GM18907 (cell line): ENCODE results near the gene EGFL7.

Source experiments
- ATAC-seq: cut with Tn5 transposase; IDR thresholded peaks from one replicate; pipeline ENCODE4 v1.9.1; 2021; ENCODE audit warnings: mild to moderate bottlenecking, moderate library complexity; ENCODE audit not compliant: unreplicated experiment

EGFL7 gene

DNA sequence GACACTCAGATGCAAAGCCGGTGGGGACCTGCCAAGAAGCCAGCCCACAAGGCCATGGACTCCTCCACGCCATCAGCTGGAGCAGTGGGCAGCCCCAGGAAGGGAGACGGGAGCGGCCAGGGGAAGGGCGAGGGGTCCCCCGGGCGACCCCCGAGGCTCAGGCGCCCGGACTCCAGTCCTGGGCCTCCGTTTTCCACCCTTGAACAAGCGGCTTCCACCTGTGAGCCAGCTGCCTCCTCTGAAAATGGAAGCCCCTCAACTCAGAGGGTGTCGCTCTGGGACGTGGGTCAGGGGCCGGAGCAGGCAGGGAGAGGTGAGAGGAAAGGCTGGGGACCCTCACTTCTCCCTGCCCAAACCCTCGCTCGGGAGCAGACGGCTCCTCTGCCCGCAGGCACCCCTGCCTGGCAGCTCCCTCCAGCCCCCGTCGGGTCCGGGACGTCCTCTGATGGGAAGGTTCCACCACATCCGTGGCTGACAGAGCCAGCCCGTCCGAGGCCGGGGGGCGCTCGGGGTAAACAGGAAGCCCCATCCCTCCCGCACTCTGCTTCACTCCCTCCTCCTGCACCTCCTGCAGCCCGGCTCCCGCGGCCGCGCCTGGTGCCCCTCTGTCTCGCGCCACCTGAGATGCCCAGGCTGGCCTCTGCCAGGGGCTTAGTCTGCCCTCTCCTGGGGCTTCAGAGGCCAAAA is 3.7 kb upstream of the EGFL7 start:
- no peak for ATAC-seq

DNA sequence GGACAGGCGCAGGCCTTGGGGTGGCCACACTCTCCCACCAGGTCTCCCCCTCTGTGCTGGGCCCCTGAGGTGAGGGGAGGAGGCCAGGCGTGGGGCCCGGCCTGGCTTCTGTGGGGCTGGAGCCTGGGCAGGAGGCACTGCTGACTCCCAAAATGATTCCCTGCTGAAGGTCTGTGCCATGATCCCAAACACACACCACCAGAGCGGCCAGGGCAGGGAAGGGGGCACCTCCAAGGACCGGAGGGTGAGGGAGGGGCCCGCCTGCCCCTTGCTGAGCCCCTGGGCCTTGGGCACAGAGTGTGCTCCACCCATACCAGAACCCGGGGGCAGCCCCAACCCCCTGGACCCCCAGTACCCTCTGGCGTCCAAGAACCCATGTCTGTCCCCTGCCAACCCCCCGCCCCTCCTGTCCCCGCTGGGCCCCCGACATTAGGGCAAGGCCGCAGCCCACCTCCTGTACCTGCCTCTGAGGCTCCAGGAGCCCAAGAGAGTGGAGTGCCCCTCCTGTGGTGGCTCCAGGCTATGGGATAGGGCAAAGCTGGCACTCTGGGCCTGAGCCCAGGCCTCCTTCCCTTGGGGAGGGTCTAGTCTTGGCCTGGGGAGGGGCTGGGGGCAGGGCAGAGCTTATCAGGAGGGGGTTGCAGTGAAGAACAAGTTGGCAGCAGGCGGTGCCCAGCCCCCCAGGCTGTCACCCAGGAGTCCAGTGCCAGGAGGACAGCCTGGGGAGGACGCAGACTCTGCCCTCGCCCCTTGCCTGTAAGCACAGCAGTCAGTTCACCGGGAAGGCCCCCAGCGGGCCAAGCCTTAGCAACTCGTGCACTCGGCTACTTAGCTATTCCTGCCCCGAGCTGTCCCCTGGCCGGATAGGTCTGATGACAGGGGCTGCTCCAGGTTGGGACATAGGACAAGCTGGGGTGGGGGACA is 2.6 kb upstream of the EGFL7 start:
- no peak for ATAC-seq

DNA sequence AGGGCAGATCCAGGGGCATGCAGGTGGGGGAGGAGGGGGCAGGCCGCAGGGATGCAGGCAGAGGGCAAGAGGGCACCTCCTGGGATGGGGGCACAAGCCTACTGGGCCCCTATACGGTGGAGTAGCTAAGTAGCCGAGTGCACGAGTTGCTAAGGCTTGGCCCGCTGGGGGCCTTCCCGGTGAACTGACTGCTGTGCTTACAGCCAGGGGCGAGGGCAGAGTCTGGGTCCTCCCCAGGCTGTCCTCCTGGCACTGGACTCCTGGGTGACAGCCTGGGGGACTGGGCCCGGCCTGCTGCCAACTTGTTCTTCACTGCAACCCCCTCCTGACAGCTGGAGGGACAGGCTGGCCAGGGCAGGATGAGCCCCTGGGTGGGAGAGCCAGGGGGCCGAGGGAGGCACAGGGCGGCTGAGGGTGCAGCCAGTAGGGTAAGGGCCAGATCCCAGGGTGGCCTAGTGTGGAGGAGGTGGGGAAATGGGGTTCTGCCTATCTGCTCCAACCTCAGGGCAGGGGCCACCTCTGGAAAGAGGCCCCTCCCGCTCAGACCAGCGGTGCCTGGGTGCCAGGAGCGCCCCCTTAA is 1.7 kb upstream of the EGFL7 start:
- ATAC-seq: no peak

DNA sequence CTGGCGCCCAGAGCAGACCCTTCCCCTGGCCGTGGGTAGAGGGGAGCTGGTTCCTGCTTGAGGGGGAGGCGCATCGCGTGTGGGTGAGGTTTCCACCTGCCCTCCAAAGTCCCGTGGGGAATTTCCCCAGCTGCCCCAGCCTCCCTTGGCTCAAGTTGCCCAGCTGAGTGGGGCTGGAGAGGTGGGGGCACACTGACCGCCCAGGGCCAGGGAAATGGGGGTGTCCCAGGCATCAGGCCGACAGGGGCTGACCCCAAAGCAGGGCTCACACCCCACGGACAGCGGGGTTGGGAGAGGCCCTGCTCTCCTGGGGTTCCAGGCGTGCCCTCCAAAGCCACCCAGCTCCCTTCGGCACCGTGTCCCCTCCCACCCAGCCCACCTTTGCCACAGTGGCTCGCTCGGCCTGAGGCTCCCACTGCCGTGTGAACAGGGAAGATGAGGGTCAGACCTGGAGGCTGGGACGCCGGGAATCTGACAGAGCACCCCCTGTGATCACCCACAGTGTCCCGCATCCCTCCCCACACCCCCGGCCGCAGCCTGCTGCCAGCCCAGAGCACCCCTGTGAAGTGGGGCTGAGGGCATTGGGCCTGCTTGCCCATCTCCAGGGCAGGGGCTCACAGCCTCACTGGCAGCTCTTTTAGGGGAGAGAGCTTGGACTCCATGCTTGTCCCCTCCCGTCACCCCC is 933 bp upstream of the EGFL7 start:
- no peak for ATAC-seq

DNA sequence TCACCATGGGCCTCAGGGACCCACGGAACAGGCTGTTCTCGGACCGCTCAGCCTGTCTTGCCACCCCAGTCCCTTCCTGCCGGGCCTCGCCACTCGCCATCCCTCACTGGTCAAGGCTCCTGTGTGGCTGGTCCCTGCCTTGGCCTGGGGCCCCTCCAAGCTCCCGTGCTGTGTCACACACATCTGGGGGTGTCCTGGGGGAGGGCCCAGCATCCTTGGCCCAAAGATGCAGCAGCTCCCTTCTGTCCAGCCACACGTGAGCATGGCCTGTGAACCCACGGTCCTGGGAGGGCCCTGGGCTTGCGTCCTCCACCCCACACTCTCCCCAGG is 425 bp upstream of the EGFL7 start:
- ATAC-seq: no peak

DNA sequence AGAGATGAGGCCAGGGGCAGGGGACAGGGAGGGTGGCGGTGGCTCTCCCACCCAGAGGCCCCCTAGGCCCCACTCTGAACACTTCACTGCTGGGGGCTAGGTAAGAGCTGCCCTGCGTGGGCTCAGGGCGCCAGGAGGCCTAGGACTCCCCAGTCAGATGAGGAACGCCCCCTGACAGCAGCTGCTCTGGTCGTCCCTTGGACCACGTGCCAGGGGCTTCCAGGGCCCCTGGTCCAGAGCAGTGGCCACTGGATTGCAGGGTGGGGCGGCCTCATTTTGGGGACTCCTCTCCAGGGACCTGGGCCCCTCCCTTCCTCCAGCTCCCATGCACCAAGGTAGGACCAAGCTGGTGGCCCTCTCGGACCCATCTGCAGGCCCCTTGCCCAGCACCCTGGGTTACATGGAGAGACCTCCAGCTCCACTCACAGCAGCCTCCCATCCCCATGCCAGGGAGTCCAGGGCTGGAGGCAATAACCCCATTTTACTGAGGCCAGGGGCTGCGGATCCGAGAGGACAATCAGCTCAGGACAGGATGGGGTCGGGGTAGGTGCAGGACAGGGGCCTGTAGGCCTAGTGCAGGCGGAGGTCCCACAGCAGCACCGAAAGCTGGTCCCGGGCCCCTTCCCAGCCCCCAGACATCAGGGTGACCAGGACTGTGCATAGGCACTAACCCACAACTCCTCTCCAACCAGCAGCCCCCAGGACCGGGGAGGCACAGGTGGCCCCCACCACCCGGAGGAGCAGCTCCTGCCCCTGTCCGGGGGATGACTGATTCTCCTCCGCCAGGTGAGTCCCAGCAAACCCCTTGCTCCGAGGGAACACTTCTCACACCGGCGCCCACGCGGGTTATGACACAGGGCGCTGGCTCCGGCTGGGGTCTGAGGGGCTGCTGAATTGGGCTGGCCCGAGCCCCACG is 1.5 kb downstream of the EGFL7 start:
- no peak for ATAC-seq

DNA sequence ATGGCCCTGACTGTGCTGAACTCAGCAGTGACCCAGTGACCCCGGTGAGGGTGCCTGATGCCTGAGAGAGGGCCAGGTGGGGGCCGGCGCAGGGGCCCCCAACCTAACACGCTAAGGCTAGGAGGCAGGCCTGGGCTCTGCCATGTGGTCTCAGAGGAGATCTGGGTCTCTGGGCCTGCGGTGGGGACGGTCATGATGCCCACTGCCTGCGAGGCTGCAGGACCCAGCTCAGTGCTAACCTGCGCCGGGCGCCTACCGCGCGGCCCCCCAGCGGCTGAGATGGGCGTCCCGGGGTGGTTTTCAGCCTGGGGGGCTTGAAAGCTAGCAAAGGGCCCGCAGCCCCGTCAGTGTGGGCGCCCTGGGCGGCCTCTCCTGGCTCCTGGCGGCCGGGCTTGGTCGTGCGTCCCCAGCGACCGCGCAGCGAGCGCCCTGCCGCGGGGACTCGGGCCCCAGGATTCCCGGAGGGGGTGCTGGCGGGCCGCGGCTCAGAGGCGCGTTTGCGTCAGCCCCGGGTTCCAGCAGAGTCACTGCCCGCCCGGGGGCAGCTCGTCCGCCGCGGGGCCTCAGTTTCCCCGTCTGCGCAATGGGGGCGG is 2.5 kb downstream of the EGFL7 start:
- ATAC-seq: no peak

DNA sequence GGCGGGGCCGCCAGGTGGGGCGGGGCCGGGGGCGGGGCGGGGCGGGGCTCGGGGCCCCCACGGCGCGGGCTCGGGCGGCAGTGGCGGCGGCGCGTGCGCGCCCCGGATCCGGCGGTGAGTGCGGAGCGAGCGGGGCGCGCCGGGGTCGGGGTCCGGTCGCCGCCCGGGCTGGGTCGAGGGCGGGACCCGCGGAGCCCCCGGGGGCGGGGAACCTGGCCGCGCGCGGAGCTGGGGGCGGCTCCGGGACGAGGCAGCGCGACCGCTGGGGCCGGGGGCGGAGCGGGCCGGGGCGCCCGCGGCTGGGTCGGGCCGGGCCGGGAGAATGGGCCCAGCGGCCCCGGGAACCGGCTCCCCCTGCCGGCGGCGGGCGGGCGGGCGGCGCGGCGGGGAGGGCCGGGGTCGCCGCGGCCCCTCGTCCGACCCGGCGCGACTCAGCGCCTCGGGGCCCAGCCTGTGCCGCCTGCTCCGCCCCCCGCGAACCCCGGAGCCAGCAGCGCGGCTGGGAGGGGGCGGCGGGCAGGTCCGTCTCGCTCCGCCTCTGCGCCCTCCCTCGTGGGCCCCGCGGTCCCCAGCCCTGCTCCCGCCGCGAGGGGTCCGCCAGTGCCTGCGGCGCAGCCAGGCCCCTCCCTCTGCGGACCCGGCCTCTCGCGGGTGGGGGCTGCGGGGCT is 3.1 kb downstream of the EGFL7 start:
- ATAC-seq: no peak

DNA sequence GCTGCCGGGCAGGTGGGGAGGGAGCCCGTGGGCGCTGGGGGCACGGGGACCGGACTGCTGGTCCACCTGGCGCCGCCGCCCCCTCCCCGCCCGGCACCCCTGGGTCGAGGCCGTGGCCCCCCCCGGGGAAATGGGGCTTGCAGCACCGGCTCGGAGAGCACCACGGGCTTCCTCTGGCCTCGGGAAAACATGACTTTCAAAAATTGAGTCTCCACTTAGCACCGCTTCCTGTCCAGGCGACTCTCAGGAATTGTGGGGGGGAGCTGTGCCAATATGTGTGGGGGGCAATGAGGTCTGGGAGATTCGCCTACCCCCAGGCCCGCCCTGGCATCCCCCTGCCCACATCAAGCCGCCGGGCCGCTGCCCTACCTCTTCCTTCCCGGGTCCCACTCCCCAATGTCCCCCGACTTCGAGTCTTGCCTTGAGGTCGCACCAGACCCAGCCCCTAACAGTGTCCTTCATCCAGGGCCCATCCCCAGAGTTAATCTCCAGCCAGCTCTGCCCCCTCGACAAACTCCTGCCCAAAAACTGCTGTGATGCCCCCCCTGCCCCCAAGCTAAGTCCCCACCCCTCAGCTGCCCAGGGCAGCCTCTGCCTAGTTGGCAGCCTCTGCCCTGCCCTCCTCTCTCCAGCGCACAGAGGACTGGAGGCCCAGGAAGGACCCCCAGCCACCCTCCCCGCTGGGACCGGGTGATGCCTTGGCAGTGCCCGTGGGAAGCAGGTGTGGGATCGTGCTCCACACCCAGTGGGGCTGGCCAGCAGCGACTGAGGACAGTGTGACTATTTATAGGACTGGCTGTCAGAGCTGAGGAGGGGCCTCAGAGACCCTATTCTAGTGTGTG is 3.9 kb downstream of the EGFL7 start:
- ATAC-seq: no peak

DNA sequence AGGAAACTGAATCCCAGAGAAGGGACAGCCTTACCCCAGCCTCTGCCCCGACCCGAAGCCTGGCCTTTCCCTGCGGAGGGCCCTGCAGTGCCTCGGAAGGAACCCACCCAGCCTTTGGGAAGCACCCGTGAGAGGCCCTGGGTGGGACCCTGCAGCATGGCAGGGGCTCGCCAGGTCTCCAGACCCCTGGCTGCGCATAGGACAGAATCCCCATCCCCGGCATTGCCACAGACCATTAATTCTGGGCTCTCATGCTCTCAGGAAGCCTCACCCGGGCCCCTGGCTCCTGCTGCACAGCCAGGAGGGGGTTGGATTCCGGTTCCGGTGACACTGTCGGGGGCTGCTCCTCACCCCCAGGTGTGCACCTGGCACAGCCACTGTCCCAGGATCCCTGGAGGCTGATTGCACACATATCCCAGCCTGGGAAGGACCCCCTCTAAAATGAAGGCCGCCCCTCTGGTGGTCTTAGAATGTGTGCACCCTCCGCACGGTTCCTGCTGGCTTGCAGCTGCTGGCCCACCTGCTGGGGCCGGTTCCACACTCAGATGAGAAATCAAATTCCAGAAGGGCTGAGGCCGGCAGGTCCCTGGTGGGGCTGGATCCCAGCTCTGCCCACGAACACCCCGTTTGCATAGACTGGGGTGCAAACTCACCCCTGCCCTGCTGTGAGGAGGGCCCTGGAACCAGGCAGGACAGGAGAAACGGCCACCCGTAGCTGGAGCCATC is 4.7 kb downstream of the EGFL7 start:
- ATAC-seq: no peak

DNA sequence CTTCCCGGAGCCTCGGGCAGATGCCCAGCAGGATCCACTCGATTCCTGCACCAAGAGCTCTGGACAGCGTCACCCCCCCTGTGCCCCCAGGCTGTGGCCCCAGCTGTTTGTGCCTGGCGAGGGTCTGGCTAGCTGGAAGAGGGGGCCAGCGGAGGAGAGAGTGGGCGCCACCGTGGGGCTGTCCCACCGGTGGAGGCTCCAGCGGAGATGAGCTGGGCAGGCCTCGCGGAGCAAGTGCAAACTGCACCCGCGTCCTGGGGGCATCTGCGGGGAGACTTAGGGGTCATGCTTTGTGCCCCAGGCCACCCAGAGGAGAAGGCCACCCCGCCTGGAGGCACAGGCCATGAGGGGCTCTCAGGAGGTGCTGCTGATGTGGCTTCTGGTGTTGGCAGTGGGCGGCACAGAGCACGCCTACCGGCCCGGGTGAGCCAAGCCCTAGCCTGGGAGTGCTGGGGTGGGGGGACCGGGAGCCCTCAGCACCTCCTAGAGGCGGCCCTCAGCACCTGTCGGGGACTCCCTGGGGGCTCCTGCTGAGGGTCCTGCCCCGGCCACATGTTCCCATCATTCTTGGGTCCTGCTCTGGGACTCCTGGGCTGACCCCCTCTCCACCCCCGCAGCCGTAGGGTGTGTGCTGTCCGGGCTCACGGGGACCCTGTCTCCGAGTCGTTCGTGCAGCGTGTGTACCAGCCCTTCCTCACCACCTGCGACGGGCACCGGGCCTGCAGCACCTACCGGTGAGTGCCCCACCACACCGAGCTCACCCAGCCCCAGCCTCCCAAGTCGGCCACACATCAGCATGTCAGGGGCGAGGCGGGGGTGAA is 5.4 kb downstream of the EGFL7 start:
- ATAC-seq: no peak

DNA sequence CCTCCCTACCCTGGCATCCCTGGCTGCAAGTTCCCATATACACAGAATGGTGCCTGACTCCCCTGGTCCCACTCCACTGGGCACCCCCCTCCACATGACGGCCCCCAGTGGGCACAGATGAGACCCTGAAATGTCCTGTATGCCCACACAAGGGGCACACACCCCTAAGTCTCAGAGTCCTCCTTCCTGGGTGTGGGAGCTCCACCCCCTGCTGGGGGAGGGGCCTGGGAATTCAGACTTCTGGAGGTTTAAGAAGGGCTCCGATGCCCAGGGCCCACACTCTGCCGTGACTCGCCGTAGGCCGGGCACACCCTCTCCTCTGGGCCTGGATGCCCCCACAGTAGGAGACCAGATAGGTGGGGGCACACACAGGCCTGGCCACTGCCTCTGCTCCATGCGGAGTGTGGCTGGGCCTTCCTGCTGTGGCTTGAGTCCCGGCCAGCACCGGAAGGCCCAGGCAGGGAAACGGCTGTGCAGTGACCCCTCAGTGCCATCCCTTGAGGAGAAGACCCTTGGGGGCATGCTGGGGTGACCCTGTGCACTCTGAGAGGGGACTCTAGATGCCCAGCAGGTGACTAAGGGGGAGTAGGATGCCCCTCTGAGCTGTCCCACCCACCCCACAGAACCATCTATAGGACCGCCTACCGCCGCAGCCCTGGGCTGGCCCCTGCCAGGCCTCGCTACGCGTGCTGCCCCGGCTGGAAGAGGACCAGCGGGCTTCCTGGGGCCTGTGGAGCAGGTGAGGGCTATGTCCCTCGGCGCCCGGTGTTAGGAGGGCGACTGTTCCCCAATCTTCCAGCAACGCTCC is 6.5 kb downstream of the EGFL7 start:
- no peak for ATAC-seq

DNA sequence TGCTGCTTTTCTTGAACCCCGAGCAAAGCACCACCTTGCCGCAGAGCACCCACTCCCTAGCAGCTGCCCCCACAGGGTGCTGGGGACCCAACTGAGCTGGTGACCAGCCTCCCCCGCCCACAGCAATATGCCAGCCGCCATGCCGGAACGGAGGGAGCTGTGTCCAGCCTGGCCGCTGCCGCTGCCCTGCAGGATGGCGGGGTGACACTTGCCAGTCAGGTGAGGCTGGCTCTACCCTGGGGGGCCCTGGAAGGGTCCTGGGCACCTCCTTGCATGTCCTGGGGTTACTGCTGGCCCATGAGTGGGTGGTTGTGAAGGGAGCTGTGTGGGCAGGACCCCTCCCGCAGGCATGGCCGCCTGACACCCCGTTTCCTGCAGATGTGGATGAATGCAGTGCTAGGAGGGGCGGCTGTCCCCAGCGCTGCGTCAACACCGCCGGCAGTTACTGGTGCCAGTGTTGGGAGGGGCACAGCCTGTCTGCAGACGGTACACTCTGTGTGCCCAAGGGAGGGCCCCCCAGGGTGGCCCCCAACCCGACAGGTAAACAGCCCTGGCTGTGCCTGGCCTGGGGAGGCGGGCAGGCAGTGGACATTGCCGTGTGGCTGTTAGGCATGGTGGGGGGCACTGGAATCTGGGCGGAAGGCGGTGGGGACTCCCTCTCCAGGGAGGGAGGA is 7.2 kb downstream of the EGFL7 start:
- ATAC-seq: no peak

DNA sequence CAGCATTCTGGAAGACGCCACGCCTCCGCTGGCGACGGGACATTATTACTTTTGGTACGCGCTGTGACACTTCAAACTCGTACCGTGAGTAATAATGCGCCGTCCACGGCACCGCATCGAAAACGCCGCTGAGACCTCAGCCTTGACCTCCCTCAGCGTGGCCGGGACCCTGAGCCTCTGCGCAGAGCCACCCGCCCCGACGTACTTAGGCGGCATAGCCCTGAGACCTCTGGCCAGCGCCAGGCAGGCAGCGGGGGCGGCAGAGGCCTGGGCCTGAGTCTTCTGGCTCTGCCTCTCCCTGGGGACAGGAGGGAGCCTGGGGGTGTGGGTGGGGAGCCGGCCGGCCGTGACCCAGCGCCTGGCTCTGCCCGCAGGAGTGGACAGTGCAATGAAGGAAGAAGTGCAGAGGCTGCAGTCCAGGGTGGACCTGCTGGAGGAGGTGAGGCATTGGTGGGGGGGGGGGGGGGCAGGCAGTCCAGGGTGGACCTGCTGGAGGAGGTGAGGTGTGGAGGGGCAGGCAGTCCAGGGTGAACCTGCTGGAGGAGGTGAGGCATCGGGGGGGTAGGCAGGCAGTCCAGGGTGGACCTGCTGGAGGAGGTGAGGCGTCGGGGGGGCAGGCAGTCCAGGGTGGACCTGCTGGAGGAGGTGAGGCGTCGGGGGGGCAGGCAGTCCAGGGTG is 8.0 kb downstream of the EGFL7 start:
- ATAC-seq: no peak

DNA sequence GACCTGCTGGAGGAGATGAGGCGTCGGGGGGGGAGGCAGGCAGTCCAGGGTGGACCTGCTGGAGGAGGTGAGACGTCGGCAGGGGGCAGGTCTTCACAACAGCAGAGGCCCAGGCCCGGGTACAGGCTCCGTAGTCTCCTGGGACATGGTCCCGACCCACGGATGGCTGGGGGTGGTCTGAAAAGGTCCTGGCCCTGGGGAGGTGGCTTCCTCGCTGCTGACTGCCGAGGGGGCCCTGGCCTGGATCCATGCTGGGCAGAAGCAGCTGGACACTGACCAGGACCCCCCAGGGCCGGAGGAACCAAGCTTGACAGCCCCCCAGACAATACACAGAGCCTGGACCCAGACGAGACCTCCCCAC is 8.5 kb downstream of the EGFL7 start:
- no peak for ATAC-seq
